ENCODE measurements around the gene SUPT5H.

The SUPT5H gene

GRCh38 chr19:39467941-39468340 is 22.6 kb downstream of the SUPT5H start:
- no peak overlapping the region for H3K4me3 ChIP-seq (ENCODE audit: low read depth, low read length)
- in situ Hi-C loops (cut with HindIII; ENCODE audit: low sequenced_read_pairs): no loop called here
- no peak for TF ChIP-seq CTCF (IDR thresholded peaks at IDR 0.05; ENCODE audit: low read depth, low read length)
- DNase-seq (ENCODE audit: low read depth, low spot score): no peak

- in situ Hi-C loops (cut with HindIII; ENCODE audit: low sequenced_read_pairs): no loop called here
- no peak overlapping the region for H3K4me3 ChIP-seq (ENCODE audit: low read depth, low read length)
- TF ChIP-seq CTCF (IDR thresholded peaks at IDR 0.05; ENCODE audit: low read depth, low read length): no peak
- no peak for DNase-seq (ENCODE audit: low read depth, low spot score)
Measured at GRCh38 chr19:39469036-39469435, 23.7 kb downstream of the SUPT5H start.

GRCh38 chr19:39469567-39469966 is 24.2 kb downstream of the SUPT5H start:
- no peak overlapping the region for H3K4me3 ChIP-seq (ENCODE audit: low read depth, low read length)
- in situ Hi-C loops (cut with HindIII; ENCODE audit: low sequenced_read_pairs): no loop called here
- TF ChIP-seq CTCF (IDR thresholded peaks at IDR 0.05; ENCODE audit: low read depth, low read length): no peak
- no peak for DNase-seq (ENCODE audit: low read depth, low spot score)

- no peak for DNase-seq (ENCODE audit: low read depth, low spot score)
- in situ Hi-C loops (cut with HindIII; ENCODE audit: low sequenced_read_pairs): no loop called here
- no peak overlapping the region for H3K4me3 ChIP-seq (ENCODE audit: low read depth, low read length)
- TF ChIP-seq CTCF (IDR thresholded peaks at IDR 0.05; ENCODE audit: low read depth, low read length): no peak
Measured at GRCh38 chr19:39470724-39471339, 25.4 kb downstream of the SUPT5H start.

- no peak for DNase-seq (ENCODE audit: low read depth, low spot score)
- TF ChIP-seq CTCF (IDR thresholded peaks at IDR 0.05; ENCODE audit: low read depth, low read length): no peak
- no peak overlapping the region for H3K4me3 ChIP-seq (ENCODE audit: low read depth, low read length)
- in situ Hi-C loops (cut with HindIII; ENCODE audit: low sequenced_read_pairs): no loop called here
Measured at GRCh38 chr19:39471756-39472536, 26.6 kb downstream of the SUPT5H start.

GRCh38 chr19:39472746-39473442 is 27.5 kb downstream of the SUPT5H start:
- in situ Hi-C loops (cut with HindIII; ENCODE audit: low sequenced_read_pairs): no loop called here
- no peak overlapping the region for H3K4me3 ChIP-seq (ENCODE audit: low read depth, low read length)
- DNase-seq (ENCODE audit: low read depth, low spot score): no peak
- TF ChIP-seq CTCF (IDR thresholded peaks at IDR 0.05; ENCODE audit: low read depth, low read length): no peak

Data from astrocyte of the spinal cord (primary cell).